NB4 (cell line): Measurements from ENCODE around the gene KCNQ1.
A peak's percentile ranks its signal among the peaks of the same experiment; 100 is the strongest.

Experiments
- DNase-seq: peaks from one replicate; pipeline ENCODE4 v3.0.0; 2010; ENCODE audit warnings: low read depth
- H3K4me3 ChIP-seq: one replicate; pipeline ENCODE4 v1.5.1; 2011; ENCODE audit warnings: mild to moderate bottlenecking, low read depth, low read length, moderate library complexity
- MYC ChIP-seq: IDR thresholded peaks from 2 replicates; pipeline ENCODE4 v1.6.1; 2011; ENCODE audit warnings: low read depth, low read length
- POLR2A ChIP-seq: IDR thresholded peaks from 2 replicates; pipeline ENCODE4 v1.6.1; 2011; ENCODE audit warnings: mild to moderate bottlenecking; ENCODE audit not compliant: insufficient read length; ENCODE audit errors: extremely low read depth
- TF ChIP-seq, protein P1 (sequence below): IDR thresholded peaks from one replicate; pipeline ENCODE4 v1.5.1; 2012; ENCODE audit warnings: low read depth, low read length
- TF ChIP-seq, protein P2 (sequence below): IDR thresholded peaks from 2 replicates; pipeline ENCODE4 v1.6.1; 2011; ENCODE audit warnings: low read depth, low read length

KCNQ1 gene

GRCh38 chr11:2422461-2423156, 22.2 kb upstream of the KCNQ1 start:
- no peak overlapping the region for H3K4me3 ChIP-seq
- TF ChIP-seq MYC (no peak), POLR2A (no peak)
- TF ChIP-seq, protein P1, sequence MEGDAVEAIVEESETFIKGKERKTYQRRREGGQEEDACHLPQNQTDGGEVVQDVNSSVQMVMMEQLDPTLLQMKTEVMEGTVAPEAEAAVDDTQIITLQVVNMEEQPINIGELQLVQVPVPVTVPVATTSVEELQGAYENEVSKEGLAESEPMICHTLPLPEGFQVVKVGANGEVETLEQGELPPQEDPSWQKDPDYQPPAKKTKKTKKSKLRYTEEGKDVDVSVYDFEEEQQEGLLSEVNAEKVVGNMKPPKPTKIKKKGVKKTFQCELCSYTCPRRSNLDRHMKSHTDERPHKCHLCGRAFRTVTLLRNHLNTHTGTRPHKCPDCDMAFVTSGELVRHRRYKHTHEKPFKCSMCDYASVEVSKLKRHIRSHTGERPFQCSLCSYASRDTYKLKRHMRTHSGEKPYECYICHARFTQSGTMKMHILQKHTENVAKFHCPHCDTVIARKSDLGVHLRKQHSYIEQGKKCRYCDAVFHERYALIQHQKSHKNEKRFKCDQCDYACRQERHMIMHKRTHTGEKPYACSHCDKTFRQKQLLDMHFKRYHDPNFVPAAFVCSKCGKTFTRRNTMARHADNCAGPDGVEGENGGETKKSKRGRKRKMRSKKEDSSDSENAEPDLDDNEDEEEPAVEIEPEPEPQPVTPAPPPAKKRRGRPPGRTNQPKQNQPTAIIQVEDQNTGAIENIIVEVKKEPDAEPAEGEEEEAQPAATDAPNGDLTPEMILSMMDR: no peak
- TF ChIP-seq, protein P2, sequence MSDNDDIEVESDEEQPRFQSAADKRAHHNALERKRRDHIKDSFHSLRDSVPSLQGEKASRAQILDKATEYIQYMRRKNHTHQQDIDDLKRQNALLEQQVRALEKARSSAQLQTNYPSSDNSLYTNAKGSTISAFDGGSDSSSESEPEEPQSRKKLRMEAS: no peak

GRCh38 chr11:2423157-2424025, 21.4 kb upstream of the KCNQ1 start:
- no peak for DNase-seq
- no peak for TF ChIP-seq POLR2A
- no peak for TF ChIP-seq MYC
- TF ChIP-seq, protein P2: no peak
- TF ChIP-seq, protein P1: no peak
- no peak overlapping the region for H3K4me3 ChIP-seq

More at GRCh38 chr11:2422461-2423156, 22.2 kb upstream of the KCNQ1 start:
- DNase-seq: no peak

DNA sequence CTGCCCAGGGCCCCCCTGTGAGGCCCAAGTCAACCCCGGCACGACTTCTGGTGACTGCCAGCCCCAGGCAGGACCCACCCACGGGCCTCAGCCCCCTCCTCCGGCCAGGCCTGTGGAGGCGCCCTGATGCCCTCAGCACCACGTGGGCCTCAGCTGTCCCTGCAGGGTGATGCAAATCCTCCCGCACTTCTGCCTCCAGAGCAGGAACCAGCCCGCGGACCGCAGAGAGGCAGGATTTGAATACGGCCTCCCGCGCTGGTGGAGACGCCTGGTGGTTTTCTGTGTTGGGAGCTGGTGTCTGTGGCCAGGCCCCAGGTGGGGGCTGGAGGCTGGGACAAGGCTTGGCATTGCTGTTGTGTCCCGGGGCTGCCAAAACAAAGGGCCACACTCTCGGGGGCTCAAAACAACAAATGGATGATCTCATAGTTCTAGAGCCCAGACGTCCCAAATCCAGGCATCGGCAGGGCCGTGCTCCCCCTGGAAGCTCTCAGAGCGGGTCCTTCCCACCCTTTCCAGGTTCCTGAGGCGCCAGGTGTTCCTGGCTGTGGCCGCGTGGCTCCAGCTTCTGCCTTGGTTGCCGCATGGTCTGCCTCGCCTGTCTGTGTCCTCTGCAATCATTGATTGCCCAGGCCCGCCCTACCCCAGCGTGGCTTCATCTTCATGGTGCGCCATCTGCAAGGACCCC, 19.9 kb upstream of the KCNQ1 start:
- DNase-seq: peak; percentile 49
- no peak overlapping the region for H3K4me3 ChIP-seq

GRCh38 chr11:2425506-2425905, 19.3 kb upstream of the KCNQ1 start:
- H3K4me3 ChIP-seq: no peak overlapping the region
- no peak for DNase-seq
- TF ChIP-seq MYC (no peak), POLR2A (no peak)
- TF ChIP-seq, protein P1: no peak
- TF ChIP-seq, protein P2: no peak

More for the DNA sequence above, 19.9 kb upstream of the KCNQ1 start:
- TF ChIP-seq, protein P2: peak; percentile 61
- TF ChIP-seq MYC: peak; percentile 5; the same call in 1 of the 2 replicates
- TF ChIP-seq, protein P1: no peak

- TF ChIP-seq MYC: no peak
- TF ChIP-seq POLR2A: no peak
- TF ChIP-seq, protein P1: no peak
- TF ChIP-seq, protein P2: no peak
- H3K4me3 ChIP-seq: no peak overlapping the region
- no peak for DNase-seq
These were observed 18.6 kb upstream of the KCNQ1 start for GRCh38 chr11:2426221-2426620.
